GM20000 (cell line): ENCODE data around the gene NEUROD6.

Experiments
- DNase-seq: peaks from one replicate; pipeline ENCODE4 v3.0.0; 2012; ENCODE audit warnings: low spot score
- CTCF ChIP-seq: IDR thresholded peaks from 2 replicates; pipeline ENCODE4 v1.5.1; 2012; ENCODE audit warnings: mild to moderate bottlenecking, control low read depth; ENCODE audit errors: extremely low read depth, missing control alignments

NEUROD6 gene

GRCh38 chr7:31368620-31369019 is 28.1 kb upstream of the NEUROD6 start:
- TF ChIP-seq CTCF = no peak
- DNase-seq = no peak

GRCh38 chr7:31363496-31363895 is 23.0 kb upstream of the NEUROD6 start:
- no peak for DNase-seq
- no peak for TF ChIP-seq CTCF

GRCh38 chr7:31363051-31363450 is 22.5 kb upstream of the NEUROD6 start:
- TF ChIP-seq CTCF = no peak
- DNase-seq = no peak

GRCh38 chr7:31362401-31362800 is 21.9 kb upstream of the NEUROD6 start:
- TF ChIP-seq CTCF = no peak
- no peak for DNase-seq

GRCh38 chr7:31358467-31358866 is 17.9 kb upstream of the NEUROD6 start:
- DNase-seq = no peak
- TF ChIP-seq CTCF = no peak

- DNase-seq = no peak
- TF ChIP-seq CTCF = no peak
These were observed 4.9 kb upstream of the NEUROD6 start for GRCh38 chr7:31345421-31345820.

GRCh38 chr7:31343516-31344305 is 3.2 kb upstream of the NEUROD6 start:
- no peak for DNase-seq
- TF ChIP-seq CTCF = no peak
